GM23248 (cell line): ENCODE results near the gene ATP6V1B1.

Experiments
- EZH2 ChIP-seq: fragments of 200-600 bp; sonication (generic); IDR thresholded peaks from 2 replicates; pipeline ENCODE4 v1.6.1; 2018; ENCODE audit warnings: antibody characterized with exemption, mild to moderate bottlenecking; ENCODE audit not compliant: insufficient read depth, poor library complexity, severe bottlenecking
- EZH2phosphoT487 ChIP-seq: fragments of 200-600 bp; sonication (generic); IDR thresholded peaks from 2 replicates; pipeline ENCODE4 v1.6.1; 2018; ENCODE audit warnings: antibody characterized with exemption, moderate library complexity, mild to moderate bottlenecking, low read depth; ENCODE audit not compliant: insufficient read depth

DNA sequence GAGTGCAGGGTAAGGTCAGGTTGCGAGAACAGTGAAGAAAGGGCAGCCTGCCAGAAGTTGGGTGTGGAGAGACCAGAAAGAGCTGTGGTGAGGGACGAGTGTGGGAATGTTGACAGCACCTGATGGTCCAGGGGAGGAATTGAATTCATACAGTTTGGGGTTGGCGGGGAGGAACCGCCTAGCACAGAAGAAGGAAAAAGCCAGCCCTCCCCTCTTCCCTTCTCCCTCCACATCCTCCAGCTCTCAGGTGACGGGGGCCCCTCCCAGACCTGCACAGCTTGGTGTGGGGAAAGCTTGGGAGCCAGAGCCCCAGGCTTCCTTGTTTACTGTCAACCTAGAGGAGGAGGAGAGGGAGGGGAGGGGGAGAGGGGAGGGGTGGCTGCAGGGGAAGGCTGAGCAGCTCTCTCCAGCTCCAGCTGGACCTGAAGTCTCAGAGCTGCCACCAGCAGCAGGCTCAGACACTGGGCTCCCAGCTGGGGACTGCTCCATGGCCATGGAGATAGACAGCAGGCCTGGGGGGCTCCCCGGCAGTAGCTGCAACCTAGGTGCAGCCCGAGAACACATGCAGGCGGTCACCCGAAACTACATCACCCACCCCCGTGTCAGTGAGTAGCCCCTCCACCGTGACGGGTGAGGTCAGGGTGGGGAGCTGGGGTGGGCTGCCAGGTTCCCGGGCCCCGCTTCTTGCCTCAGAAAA, at the start of gene ATP6V1B1:
- TF ChIP-seq EZH2 (no peak), EZH2phosphoT487 (no peak)
